DND-41 (cell line): Measurements from ENCODE around the gene MYO1D.

Experiments
- ATAC-seq: fragments of 200-7000 bp; cut with Tn5 transposase; 3 replicates; pipeline ENCODE4 v1.9.1; 2021; ENCODE audit warnings: low read depth; ENCODE audit not compliant: insufficient read depth
- DNase-seq: peaks from one replicate; pipeline ENCODE4 v3.0.0-alpha.2; 2020
- H2AFZ ChIP-seq: 2 replicates; pipeline ENCODE4 v1.6.0; 2012; ENCODE audit warnings: low read depth, low read length
- H3K27ac ChIP-seq: 2 replicates; pipeline ENCODE4 v1.5.1; 2012; ENCODE audit warnings: low read length, inconsistent platforms
- H3K27me3 ChIP-seq: fragments of 200-600 bp; sonication (generic); 2 replicates; pipeline ENCODE4 v1.6.0; 2012; ENCODE audit warnings: low read length, mild to moderate bottlenecking, inconsistent platforms; ENCODE audit not compliant: insufficient read depth, poor library complexity
- H3K36me3 ChIP-seq: 2 replicates; pipeline ENCODE4 v1.5.1; 2012; ENCODE audit warnings: low read length, inconsistent platforms; ENCODE audit not compliant: insufficient read depth
- H3K4me1 ChIP-seq: 2 replicates; pipeline ENCODE4 v1.5.1; 2012; ENCODE audit warnings: mild to moderate bottlenecking, low read length; ENCODE audit not compliant: insufficient read depth
- H3K4me2 ChIP-seq: 2 replicates; pipeline ENCODE4 v1.6.0; 2012; ENCODE audit warnings: mild to moderate bottlenecking, moderate library complexity, low read length, inconsistent platforms; ENCODE audit not compliant: insufficient read depth
- H3K4me3 ChIP-seq, 2 experiments: fragments of 200-600 bp in 1 of 2; shearing (Covaris generic) in 1 of 2; 2 replicates each; pipeline ENCODE4 v1.5.1; 2012 to 2016; ENCODE audit warnings: inconsistent platforms in 2 of 2, low read length in 2 of 2, mild to moderate bottlenecking in 2 of 2, low read depth in 1 of 2, moderate library complexity in 1 of 2
- H3K79me2 ChIP-seq: 2 replicates; pipeline ENCODE4 v1.6.0; 2012; ENCODE audit warnings: low read length, inconsistent platforms; ENCODE audit not compliant: insufficient read depth
- H3K9ac ChIP-seq: 2 replicates; pipeline ENCODE4 v1.6.0; 2012; ENCODE audit warnings: low read depth, mild to moderate bottlenecking, inconsistent platforms, low read length, moderate library complexity
- H3K9me3 ChIP-seq: 2 replicates; pipeline ENCODE4 v1.5.1; 2012; ENCODE audit warnings: low read length, moderate library complexity, mild to moderate bottlenecking, inconsistent platforms; ENCODE audit not compliant: insufficient read depth, severe bottlenecking
- H4K20me1 ChIP-seq: 2 replicates; pipeline ENCODE4 v1.6.0; 2012; ENCODE audit warnings: low read length; ENCODE audit not compliant: insufficient read depth
- CTCF ChIP-seq: IDR thresholded peaks from 2 replicates; pipeline ENCODE4 v1.5.1; 2012; ENCODE audit warnings: borderline replicate concordance, low read length, moderate library complexity, mild to moderate bottlenecking; ENCODE audit not compliant: poor library complexity, severe bottlenecking; ENCODE audit errors: extremely low read depth
- EZH2 ChIP-seq: IDR thresholded peaks from 3 replicates; pipeline ENCODE4 v1.6.1; 2012; ENCODE audit warnings: borderline replicate concordance, low read depth, mild to moderate bottlenecking, moderate library complexity, low read length, inconsistent platforms; ENCODE audit not compliant: severe bottlenecking

MYO1D gene

GRCh38 chr17:32870027-32870670 lies 6.8 kb downstream of the MYO1D start:
- H3K79me2 ChIP-seq, result no peaks in the 10 kb centered on the region
- H3K9ac ChIP-seq, result no peak overlapping the region
- no peak overlapping the region for H3K4me2 ChIP-seq

GRCh38 chr17:32869345-32870026 lies 7.4 kb downstream of the MYO1D start:
- no peak overlapping the region for H3K27ac ChIP-seq
- no peak overlapping the region for H2AFZ ChIP-seq
- no peak overlapping the region for H3K9ac ChIP-seq
- DNase-seq, result no peak
- no peaks in the 10 kb centered on the region for H3K9me3 ChIP-seq
- no peaks in the 10 kb centered on the region for H4K20me1 ChIP-seq
- H3K27me3 ChIP-seq, result peaks cover 7% of the 10 kb centered on the region
- H3K36me3 ChIP-seq, result no peaks in the 10 kb centered on the region
- H3K79me2 ChIP-seq, result no peaks in the 10 kb centered on the region
- ATAC-seq, result no peak
- no peak for TF ChIP-seq EZH2
- H3K4me3 ChIP-seq, result no peak overlapping the region
- no peaks in the 10 kb centered on the region for H3K4me1 ChIP-seq
- H3K4me2 ChIP-seq, result no peak overlapping the region

More at GRCh38 chr17:32870027-32870670, 6.8 kb downstream of the MYO1D start:
- Histone ChIP-seq H3K9me3 (no peaks in the 10 kb centered on the region), H3K27me3 (peaks cover 7% of the 10 kb centered on the region), H3K27ac (no peak overlapping the region), H3K4me1 (no peaks in the 10 kb centered on the region), H3K36me3 (no peaks in the 10 kb centered on the region), H3K4me3 (no peak overlapping the region), H2AFZ (no peak overlapping the region), H4K20me1 (no peaks in the 10 kb centered on the region)
- no peak for ATAC-seq
- DNase-seq, result no peak
- TF ChIP-seq EZH2 (no peak), CTCF (no peak)

- TF ChIP-seq CTCF (no peak), EZH2 (no peak)
- Histone ChIP-seq H3K4me3 (no peak overlapping the region), H4K20me1 (no peaks in the 10 kb centered on the region), H3K9me3 (no peaks in the 10 kb centered on the region), H3K79me2 (no peaks in the 10 kb centered on the region), H3K4me1 (no peaks in the 10 kb centered on the region), H3K27me3 (peaks cover 10% of the 10 kb centered on the region), H3K4me2 (no peak overlapping the region), H2AFZ (no peak overlapping the region), H3K36me3 (no peaks in the 10 kb centered on the region), H3K9ac (no peak overlapping the region), H3K27ac (no peak overlapping the region)
- no peak for ATAC-seq
- no peak for DNase-seq
These were observed 11.8 kb downstream of the MYO1D start for GRCh38 chr17:32865141-32865540.

GRCh38 chr17:32863559-32863958 lies 13.4 kb downstream of the MYO1D start:
- H3K27ac ChIP-seq, result no peak overlapping the region
- H2AFZ ChIP-seq, result no peak overlapping the region
- peaks cover 10% of the 10 kb centered on the region for H3K27me3 ChIP-seq
- DNase-seq, result no peak
- H3K4me3 ChIP-seq, result no peak overlapping the region
- no peaks in the 10 kb centered on the region for H3K79me2 ChIP-seq
- H4K20me1 ChIP-seq, result no peaks in the 10 kb centered on the region
- H3K9me3 ChIP-seq, result no peaks in the 10 kb centered on the region
- H3K36me3 ChIP-seq, result no peaks in the 10 kb centered on the region
- H3K4me2 ChIP-seq, result no peak overlapping the region
- ATAC-seq, result no peak
- H3K9ac ChIP-seq, result no peak overlapping the region
- no peaks in the 10 kb centered on the region for H3K4me1 ChIP-seq
- TF ChIP-seq EZH2 (no peak), CTCF (no peak)
